Jurkat, Clone E6-1 (cell line): ENCODE data around the gene IGFN1.
"Not testable (repeated sequence)": the region's sequence is repeated elsewhere in the genome, so short reads cannot be mapped to it uniquely, and the experiment has no call there.

Source experiments
- DNase-seq: peaks from one replicate; pipeline ENCODE4 v3.0.0-alpha.2; 2011; ENCODE audit warnings: low read depth, low spot score
- H3K4me3 ChIP-seq: 2 replicates; pipeline ENCODE4 v1.5.1; 2011; ENCODE audit warnings: mild to moderate bottlenecking, low read length, control low read depth, moderate library complexity

Gene IGFN1

DNA sequence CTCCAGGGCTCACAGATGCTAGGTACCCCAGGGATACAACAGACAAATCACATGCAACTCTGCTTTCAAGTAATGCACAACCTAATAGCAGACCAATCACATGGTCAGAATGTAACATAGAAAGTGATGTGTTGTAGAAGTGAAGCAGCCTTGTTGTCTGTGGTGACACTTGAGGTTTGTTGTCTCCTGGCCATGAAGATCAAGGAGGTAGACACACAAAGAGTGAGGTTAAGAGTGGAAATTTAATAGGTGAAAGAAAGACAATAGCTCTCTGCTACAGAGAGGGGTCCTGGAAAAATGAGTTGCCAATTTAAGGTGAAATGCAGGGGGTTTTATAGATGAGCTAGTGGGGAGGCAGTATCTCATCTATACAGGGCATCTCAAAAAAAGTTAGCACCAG, 33.8 kb upstream of the IGFN1 start:
- H3K4me3 ChIP-seq: no peak overlapping the region
- no peak for DNase-seq

DNA sequence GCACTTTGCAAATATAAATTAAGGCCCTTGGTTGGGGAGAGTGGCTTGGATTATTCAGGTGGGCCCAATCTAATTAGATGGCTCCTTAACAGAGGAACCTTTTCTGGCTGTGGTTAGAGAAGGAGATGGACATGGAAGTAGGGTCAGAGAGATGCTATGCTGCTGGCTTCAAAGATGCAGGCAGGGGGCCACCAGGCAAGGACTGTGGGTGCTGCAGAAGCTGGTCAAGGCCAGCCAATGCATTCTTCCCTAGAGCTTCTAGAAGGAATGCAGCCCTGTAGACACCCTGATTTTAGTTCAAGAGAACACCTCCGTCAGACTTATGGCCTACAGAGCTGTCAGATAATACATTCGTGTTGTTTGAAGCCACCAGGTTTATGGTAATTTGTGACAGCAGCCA, 32.7 kb upstream of the IGFN1 start:
- no peak overlapping the region for H3K4me3 ChIP-seq
- DNase-seq: no peak

GRCh38 chr1:201163036-201163435, 27.6 kb upstream of the IGFN1 start:
- DNase-seq, H3K4me3 ChIP-seq: not testable (repeated sequence)

DNA sequence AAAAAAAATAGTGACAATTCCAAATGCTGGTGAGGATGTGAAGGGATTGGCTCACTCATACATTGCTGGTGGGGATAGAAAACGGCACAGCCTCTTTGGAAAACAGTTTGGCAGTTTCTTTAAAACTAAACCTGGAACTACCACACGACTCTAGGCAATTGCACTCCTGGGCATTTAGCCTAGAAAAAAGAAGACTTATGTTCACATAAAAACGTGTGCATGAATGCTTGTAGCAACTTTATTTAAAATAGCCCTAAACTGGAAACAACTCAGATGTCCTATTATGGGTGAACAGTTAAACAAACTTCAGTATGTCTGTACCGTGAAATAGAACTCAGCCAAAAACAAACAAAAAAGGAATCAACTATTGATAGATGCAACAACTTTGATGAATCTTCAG, 26.9 kb upstream of the IGFN1 start:
- no peak overlapping the region for H3K4me3 ChIP-seq
- no peak for DNase-seq

- H3K4me3 ChIP-seq: no peak overlapping the region
- no peak for DNase-seq
Measured at GRCh38 chr1:201164645-201165044, 26.0 kb upstream of the IGFN1 start.

DNA sequence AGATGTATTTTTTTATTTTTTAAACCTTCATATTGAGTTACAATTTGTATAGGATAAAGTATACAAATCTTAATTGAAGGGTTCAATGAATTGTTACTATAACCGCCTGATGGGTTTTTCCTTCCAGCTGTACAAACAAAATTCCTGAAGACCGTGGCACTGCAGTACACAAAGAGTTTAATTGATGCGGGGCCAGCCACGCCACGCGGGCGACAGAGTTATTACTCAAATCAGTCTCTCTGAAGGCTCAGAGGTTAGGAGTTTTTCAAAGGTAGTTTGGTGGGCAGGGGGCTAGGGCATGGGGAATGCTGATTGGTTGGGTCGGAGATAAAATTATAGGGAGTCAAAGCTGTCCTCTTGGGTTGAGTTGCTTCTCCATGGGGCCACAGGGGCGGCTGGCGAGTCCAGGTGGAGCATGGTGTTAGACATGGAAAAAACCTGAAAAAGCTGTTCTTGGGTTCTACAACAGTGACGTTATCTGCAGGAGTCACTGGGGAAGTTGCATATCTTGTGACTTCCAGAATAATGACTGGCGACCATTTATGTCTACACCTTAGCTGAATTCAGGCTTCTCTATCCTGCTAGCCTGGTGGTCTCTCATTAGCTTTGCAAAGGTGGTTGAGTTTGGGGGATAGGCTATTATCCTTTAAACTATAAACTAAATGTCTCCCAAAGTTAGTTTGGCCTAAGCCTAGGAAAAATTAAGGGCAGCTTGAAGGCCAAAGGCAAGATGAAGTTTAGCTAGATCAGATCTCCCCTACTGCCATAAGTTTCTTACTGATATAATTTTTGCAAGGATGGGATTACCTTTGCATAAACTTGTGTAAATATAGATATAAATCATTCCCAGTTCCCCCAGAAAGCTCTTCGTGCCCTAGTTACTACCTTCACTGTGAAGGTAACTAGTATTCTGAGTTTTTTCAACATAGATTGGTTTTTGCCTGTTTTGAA, 23.3 kb upstream of the IGFN1 start:
- no peak for DNase-seq
- no peak overlapping the region for H3K4me3 ChIP-seq

DNA sequence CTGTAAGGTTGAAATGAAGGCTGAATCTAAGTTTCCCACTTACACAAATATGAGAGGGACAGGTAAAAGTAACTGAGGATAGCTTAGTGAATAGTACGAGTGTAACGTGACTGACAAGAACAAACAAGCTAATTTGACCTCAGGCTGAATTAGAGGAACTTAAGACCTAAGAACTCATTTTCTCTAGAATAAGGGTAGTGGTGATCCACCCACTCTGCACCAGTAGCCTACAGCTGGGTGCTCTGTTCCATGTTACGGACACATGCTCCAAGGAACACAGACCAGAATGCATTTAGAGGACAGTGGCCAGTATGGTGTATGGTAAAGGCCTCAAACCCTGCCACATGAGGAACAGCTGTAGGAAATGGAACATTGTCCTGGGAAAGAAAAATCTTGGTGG, 21.4 kb upstream of the IGFN1 start:
- DNase-seq: no peak
- H3K4me3 ChIP-seq: no peak overlapping the region

GRCh38 chr1:201169971-201170532, 20.6 kb upstream of the IGFN1 start:
- H3K4me3 ChIP-seq: no peak overlapping the region
- no peak for DNase-seq

GRCh38 chr1:201170533-201171062, 20.0 kb upstream of the IGFN1 start:
- DNase-seq: no peak
- no peak overlapping the region for H3K4me3 ChIP-seq

DNA sequence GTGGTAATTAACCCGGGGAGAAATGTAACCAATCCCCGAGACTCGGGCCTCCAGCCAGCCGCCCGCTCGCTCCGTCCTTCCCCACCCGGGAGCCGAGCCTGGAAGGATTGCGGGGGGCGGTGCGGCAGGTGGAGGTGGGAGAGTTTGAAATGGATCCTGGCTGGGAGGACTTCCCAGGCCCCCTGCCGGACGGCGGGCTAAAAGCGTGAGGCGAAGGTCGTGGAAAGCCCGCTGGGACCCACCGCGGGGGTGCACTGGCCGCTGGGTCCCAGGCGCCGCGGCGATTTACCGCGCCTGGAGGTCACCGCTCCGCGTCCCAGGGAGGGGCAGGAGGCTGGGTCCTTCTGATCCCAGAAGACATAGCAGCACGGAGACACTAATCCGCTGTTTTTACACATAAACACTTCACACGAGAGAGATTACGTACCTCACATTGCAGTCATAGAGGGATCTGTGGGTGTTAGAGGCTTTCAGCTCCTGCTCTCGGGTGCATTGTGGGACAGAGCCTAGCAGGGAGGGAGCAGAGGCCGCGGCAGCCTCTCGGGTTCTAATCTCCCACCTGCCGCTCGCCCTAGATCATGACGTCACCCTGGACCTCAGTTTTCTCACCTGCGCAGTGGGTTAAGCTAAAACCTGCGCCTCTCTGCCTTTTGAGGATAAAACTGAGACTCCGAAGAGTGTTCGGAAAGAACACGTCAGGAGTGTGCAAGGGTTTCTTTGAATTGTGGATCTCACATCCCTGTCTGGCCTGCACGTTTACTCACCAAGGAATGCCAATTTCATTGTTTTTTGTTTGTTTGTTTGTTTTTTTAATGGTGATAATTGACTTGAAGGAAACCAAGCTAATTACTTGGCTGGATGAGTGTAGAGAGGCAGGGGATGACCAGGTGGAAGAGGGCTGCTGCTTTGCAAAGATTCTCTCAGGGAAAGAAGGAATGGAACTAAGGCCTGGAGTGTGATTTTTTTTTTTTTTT, 19.3 kb upstream of the IGFN1 start:
- DNase-seq: no peak
- no peak overlapping the region for H3K4me3 ChIP-seq

GRCh38 chr1:201172326-201172725, 18.3 kb upstream of the IGFN1 start:
- DNase-seq: no peak

DNA sequence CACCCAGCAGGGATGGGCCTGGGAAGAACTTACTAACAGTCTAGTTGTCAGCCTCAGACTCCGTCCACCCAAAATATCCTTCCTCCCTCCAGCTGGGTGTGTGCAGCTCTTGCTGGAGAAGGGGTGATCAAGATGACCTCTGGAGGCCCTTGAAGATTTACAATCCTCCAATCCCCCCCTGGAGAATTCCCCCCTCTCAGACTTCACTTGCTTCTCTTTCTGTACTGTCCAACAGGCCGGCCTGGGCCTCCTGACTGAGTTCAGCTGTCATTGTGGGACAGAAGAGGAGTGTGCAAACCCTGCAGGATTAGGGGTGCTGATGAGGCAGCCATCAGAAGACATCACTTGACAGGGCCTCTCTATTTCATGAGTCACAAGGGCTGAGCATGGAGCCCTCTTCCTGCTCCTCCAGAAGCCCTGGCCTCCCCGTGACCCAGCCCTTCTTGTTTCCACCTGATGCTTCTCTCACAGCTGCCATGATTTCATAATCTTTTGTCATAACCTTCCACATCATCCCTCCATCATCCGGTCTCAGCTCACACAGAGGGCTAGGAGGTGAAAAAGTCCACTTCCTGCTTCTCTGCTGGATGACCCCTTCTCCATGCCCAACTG, 17.5 kb upstream of the IGFN1 start:
- DNase-seq: no peak
- no peak overlapping the region for H3K4me3 ChIP-seq

More at GRCh38 chr1:201172326-201172725, 18.3 kb upstream of the IGFN1 start:
- no peak overlapping the region for H3K4me3 ChIP-seq

DNA sequence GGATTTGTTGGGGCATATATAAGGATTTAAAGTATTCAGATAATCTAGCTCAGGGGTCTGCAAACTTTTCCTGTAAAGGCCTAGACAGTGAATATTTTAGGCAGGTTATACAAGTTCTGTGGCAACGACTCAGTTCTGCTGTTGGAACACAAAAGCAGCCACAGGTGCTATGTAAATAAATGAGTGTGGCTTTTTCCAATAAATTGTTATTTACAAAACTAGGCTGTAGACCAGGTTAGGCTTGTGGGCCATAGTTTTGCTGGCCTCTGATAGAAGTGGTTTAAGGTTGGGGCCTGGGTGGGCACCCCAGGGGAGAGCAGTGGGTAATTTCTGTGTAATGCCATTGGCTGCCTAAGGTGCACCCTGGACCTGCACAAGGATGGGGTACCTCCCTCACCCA, 16.9 kb upstream of the IGFN1 start:
- no peak overlapping the region for H3K4me3 ChIP-seq
- no peak for DNase-seq

GRCh38 chr1:201175820-201176500, 14.7 kb upstream of the IGFN1 start:
- DNase-seq: no peak
- no peak overlapping the region for H3K4me3 ChIP-seq

DNA sequence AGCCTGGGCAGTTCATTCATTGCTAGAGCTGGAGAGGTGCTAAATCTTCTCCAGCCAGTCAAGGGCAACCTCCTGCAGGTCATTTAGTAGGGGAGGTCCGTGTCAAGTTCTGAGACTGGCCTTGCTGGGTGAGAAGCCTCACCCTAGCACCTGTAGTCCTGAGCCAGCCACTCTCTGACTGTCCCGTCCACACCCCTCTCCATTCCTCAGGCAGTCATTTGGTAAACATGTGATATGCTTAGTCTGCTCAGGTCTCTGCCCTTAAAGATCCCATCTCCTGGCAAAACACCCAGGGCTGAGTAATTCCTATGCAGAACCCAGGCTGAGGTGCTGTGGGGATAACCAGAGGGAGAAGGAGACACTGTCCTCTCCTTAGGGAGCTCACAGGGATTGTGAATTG, 13.7 kb upstream of the IGFN1 start:
- DNase-seq: no peak

DNA sequence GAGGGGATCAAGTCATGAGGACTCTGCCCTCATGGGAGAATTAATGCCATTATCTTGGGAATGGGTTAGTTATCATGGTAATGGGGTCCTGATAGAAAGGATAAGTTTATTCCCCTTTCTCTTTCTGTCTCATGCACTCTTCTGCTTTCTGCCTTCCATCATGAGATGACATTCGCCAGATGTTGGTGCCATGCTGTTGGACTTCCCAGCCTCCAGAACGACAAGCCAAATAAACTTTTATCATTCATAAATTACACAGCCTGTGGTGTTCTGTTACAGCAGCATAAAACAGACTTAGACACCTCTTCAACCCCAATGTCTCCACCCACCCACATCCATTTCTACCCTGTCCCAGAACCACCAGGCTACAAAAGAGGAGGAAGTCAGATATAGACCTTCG, 11.9 kb upstream of the IGFN1 start:
- H3K4me3 ChIP-seq: no peak overlapping the region

More for the DNA sequence above, 13.7 kb upstream of the IGFN1 start:
- H3K4me3 ChIP-seq: no peak overlapping the region

DNA sequence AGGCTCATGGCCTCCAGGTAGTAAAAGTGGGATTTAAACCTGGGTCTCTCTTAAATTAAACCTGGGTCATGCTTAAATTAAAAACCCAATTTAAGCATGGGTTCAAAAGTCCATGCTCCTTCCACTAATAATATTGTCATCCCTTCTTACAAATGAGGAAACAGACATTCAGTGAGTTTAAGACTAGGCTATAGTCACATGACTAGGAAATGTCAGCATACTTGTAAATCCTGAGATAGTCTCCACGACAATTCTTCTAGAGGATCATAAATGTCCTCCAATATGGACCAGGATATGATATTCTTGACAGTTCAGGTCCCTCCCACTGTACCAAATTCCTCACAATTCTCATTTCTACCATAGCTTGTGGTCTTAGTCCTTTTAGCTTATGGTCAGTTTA, 10.5 kb upstream of the IGFN1 start:
- no peak for DNase-seq
- no peak overlapping the region for H3K4me3 ChIP-seq

More for the DNA sequence above, 11.9 kb upstream of the IGFN1 start:
- DNase-seq: no peak

- DNase-seq: no peak
- no peak overlapping the region for H3K4me3 ChIP-seq
Measured at GRCh38 chr1:201180901-201181300, 9.7 kb upstream of the IGFN1 start.
